Activated B cell treated with CpG ODN at 0.5 μM for 24 hours (primary cell): Measurements from ENCODE around the gene GGT6. TPM values are rescaled to one million over a fixed set of nuclear protein-coding genes. Genes with fewer than 3 reads are reported as not detected.

Experiments used
- ATAC-seq: fragments of 200-7000 bp; cut with Tn5 transposase; one replicate; pipeline ENCODE4 v1.10.0; 2021; ENCODE audit warnings: low read depth, mild to moderate bottlenecking, moderate library complexity
- CTCF ChIA-PET: fragments of 350-600 bp; sonication (Branson Sonifier 250); formaldehyde crosslinking; loops from one replicate; lab custom pipeline; 2021; ENCODE audit warnings: antibody characterized with exemption; lab: Charles Lee
- POLR2A ChIA-PET: fragments of 350-600 bp; sonication (Branson Sonifier 250); formaldehyde crosslinking; loops from one replicate; lab custom pipeline; 2021; ENCODE audit warnings: antibody characterized with exemption; lab: Charles Lee
- DNase-seq: peaks from one replicate; pipeline ENCODE4 v3.0.0; 2022
- H3K27ac Mint-ChIP-seq: one replicate; pipeline ENCODE4 v1.8.0; 2020; ENCODE audit warnings: mixed read lengths
- H3K27me3 Mint-ChIP-seq: one replicate; pipeline ENCODE4 v1.8.0; 2021; ENCODE audit warnings: mixed read lengths
- H3K36me3 Mint-ChIP-seq: one replicate; pipeline ENCODE4 v1.8.0; 2021; ENCODE audit warnings: low read depth, mixed read lengths
- H3K4me1 Mint-ChIP-seq: one replicate; pipeline ENCODE4 v1.8.0; 2021; ENCODE audit warnings: mixed read lengths
- H3K4me3 Mint-ChIP-seq: one replicate; pipeline ENCODE4 v1.8.0; 2020; ENCODE audit warnings: mild to moderate bottlenecking, mixed read lengths
- H3K9me3 Mint-ChIP-seq: one replicate; pipeline ENCODE4 v1.8.0; 2020; ENCODE audit warnings: mixed read lengths
- intact Hi-C: fragments of 100-400 bp; cut with micrococcal nuclease; formaldehyde crosslinking; loops from one replicate; pipeline ENCODE4 v1.15.1; 2024
- total RNA-seq: library from RNA; stranded (reverse); gene quantifications from 2 replicates; pipeline ENCODE4 v1.2.3, GENCODE V29; 2022
- TF ChIP-seq, protein P1 (sequence below): fragments of 200-600 bp; IDR thresholded peaks from one replicate; pipeline ENCODE4 v1.8.0; 2022; ENCODE audit warnings: antibody characterized with exemption, mild to moderate bottlenecking

Gene GGT6
- total RNA-seq, 1 donor from 2014 or later: not detected

DNA sequence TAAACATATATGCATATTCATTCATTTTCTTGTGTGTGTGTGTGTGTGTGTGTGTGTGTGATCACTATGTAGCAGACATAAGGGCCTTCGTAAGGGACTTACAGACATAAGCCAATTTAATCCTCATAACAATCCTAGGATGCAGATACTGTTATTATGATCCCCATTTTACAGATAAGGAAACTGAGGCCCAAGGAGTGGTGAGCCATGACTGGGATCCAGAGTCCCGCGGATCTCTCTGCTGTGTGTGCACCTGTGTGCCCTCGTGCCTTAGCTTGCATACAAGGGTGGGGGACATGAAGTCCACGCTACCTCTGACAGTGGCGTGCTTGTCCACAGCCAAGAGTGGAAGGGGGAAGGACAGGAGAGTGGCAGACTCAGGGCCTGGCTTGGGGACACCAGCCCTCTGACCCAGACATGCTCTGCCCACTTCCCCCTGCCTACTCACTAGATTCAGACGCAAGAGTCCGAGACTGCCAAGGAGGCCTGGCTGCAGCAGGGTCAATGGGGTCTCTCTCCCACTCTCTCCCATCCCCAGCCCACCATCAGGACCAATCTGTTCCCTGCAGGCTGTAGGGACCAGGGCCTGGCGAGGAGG, 14.2 kb upstream of the GGT6 start:
- ATAC-seq (no peak), DNase-seq (no peak)
- no peaks in the 10 kb centered on the region for H3K9me3 Mint-ChIP-seq
- H3K4me3 Mint-ChIP-seq: no peak overlapping the region
- H3K36me3 Mint-ChIP-seq: no peaks in the 10 kb centered on the region
- ChIA-PET POLR2A (interaction anchor here (0.8 kb wide), 1 partner anchor 728 kb away, joined by 7 read pairs; the partner anchor contains the start of gene NCBP3), CTCF (interaction anchor here (1.0 to 1.3 kb wide), 2 partner anchors 9 to 58 kb away, joined by 3 read pairs; no protein-coding TSS in a partner anchor)
- intact Hi-C loops: no loop called here
- TF ChIP-seq, protein P1, sequence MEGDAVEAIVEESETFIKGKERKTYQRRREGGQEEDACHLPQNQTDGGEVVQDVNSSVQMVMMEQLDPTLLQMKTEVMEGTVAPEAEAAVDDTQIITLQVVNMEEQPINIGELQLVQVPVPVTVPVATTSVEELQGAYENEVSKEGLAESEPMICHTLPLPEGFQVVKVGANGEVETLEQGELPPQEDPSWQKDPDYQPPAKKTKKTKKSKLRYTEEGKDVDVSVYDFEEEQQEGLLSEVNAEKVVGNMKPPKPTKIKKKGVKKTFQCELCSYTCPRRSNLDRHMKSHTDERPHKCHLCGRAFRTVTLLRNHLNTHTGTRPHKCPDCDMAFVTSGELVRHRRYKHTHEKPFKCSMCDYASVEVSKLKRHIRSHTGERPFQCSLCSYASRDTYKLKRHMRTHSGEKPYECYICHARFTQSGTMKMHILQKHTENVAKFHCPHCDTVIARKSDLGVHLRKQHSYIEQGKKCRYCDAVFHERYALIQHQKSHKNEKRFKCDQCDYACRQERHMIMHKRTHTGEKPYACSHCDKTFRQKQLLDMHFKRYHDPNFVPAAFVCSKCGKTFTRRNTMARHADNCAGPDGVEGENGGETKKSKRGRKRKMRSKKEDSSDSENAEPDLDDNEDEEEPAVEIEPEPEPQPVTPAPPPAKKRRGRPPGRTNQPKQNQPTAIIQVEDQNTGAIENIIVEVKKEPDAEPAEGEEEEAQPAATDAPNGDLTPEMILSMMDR: no peak
- peaks cover 4% of the 10 kb centered on the region for H3K27me3 Mint-ChIP-seq
- peaks cover 7% of the 10 kb centered on the region for H3K4me1 Mint-ChIP-seq
- no peak overlapping the region for H3K27ac Mint-ChIP-seq

DNA sequence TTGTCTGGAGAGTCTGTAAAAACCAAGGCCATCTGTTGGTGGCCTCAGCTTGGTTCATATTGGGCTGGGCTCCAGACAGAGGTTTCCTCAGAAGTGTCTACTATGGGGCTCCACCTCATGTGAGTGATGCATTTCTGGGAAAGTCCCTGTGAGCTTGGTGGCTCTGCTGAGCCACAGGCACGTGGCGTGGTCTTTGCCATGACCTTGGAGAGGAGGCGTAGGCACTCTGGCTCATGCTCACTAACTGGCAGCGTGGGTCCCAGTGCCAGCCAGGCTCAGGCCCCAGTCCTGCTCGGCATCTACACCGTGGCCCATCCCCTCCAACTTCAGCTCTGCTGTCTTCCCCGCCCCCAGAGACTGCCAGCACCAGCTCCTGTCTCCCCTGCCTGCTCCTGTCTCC, 13.3 kb upstream of the GGT6 start:
- DNase-seq (no peak), ATAC-seq (peak; percentile 81)
- H3K4me1 Mint-ChIP-seq: peaks cover 7% of the 10 kb centered on the region
- no peaks in the 10 kb centered on the region for H3K9me3 Mint-ChIP-seq
- H3K4me3 Mint-ChIP-seq: no peak overlapping the region
- no peaks in the 10 kb centered on the region for H3K36me3 Mint-ChIP-seq
- POLR2A ChIA-PET: interaction anchor here (0.8 kb wide), 1 partner anchor 727 kb away, joined by 7 read pairs; the partner anchor contains the start of gene NCBP3
- TF ChIP-seq, protein P1: no peak
- intact Hi-C loops: no loop called here
- peaks cover 4% of the 10 kb centered on the region for H3K27me3 Mint-ChIP-seq
- H3K27ac Mint-ChIP-seq: no peak overlapping the region
- CTCF ChIA-PET: interaction anchor here (0.7 to 1.3 kb wide), 3 partner anchors 8 to 59 kb away, joined by 3 read pairs; no protein-coding TSS in a partner anchor

DNA sequence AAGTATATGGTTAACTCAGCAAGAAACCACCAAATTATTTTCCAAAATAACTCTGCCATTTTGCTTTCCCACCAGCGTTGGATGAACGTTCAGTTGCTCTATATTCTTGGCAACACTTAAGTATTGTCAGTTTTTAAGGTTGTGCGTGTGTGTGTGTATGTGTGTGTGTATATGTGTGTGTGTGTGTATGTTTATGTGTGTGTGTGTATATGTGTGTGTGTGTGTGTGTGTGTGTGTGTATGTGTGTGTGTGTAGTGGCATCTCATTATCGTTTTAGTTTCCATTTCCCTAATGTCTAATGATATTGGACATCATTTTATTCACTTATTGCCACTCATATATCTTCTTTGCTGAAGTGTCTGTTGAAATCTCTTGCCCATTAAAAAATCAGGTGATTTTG, 12.7 kb upstream of the GGT6 start:
- Mint-ChIP-seq H3K27me3 (peaks cover 4% of the 10 kb centered on the region), H3K4me1 (peaks cover 7% of the 10 kb centered on the region), H3K36me3 (no peaks in the 10 kb centered on the region), H3K9me3 (no peaks in the 10 kb centered on the region), H3K4me3 (no peak overlapping the region), H3K27ac (no peak overlapping the region)
- TF ChIP-seq, protein P1: no peak
- CTCF ChIA-PET: no interaction called here
- intact Hi-C loops: no loop called here
- DNase-seq (no peak), ATAC-seq (no peak)
- POLR2A ChIA-PET: no interaction called here

DNA sequence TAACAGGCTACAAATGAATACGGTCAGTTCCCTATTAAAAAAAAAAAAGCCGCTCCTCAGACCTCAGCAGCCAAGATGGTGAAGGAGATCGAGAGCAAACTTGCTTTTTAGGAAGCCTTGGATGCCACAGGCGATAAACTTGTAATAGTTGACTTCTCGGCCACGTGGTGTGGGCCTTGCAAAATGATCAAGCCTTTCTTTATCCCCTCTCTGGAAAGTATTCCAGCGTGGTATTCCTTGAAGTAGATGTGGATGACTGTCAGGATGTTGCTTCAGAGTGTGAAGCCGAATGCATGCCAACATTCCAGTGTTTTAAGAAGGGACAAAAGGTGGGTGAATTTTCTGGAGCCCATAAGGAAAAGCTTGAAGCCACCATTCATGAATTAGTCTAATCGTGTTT, 11.8 kb upstream of the GGT6 start:
- Mint-ChIP-seq H3K27ac (no peak overlapping the region), H3K4me3 (no peak overlapping the region), H3K27me3 (peaks cover 4% of the 10 kb centered on the region), H3K4me1 (peaks cover 7% of the 10 kb centered on the region), H3K9me3 (no peaks in the 10 kb centered on the region), H3K36me3 (no peaks in the 10 kb centered on the region)
- ATAC-seq (no peak), DNase-seq (no peak)
- TF ChIP-seq, protein P1: no peak
- intact Hi-C loops: no loop called here
- CTCF ChIA-PET: no interaction called here
- POLR2A ChIA-PET: no interaction called here

DNA sequence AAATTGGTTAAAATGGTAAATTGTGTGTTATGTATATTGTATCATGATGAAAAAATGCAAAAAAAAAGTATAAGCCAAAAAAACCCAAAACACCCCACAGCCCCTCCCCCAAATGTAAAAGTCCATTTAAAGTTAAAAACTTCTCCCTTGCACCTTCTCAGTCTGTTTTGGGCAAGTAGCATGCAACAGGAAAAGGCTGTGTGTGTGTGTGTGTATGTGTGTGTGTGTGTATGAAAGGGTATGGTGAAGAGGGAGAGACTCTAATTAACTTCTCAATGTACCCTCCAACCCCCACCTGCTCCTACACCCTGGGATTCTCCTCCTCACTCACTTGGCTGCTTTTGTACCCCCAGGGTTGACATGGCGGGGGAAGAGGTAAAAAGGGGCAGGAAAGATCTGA, 9.2 kb upstream of the GGT6 start:
- intact Hi-C loops: loop anchor here (5.0 kb wide), 1 partner anchor 333 kb away; the partner anchor contains the start of gene CHRNE
- Mint-ChIP-seq H3K4me1 (peaks cover 14% of the 10 kb centered on the region), H3K27me3 (peaks cover 5% of the 10 kb centered on the region), H3K36me3 (no peaks in the 10 kb centered on the region), H3K27ac (no peak overlapping the region), H3K4me3 (no peak overlapping the region), H3K9me3 (no peaks in the 10 kb centered on the region)
- CTCF ChIA-PET: interaction anchor here (0.6 kb wide), 1 partner anchor 319 kb away, joined by 4 read pairs; no protein-coding TSS in a partner anchor
- TF ChIP-seq, protein P1: no peak
- no peak for ATAC-seq
- POLR2A ChIA-PET: interaction anchor here (0.6 to 1.0 kb wide), 2 partner anchors 14 to 426 kb away, joined by 3 to 4 read pairs; partner anchors contain the start of gene MYBBP1A
- no peak for DNase-seq
